NCI-H524 (cell line): Measurements from ENCODE around the gene MAML2.
"Not testable (repeated sequence)": the region's sequence is repeated elsewhere in the genome, so short reads cannot be mapped to it uniquely, and the experiment has no call there.

ENCODE experiments used
- DNase-seq, 2 experiments: peaks; one replicate each; lab custom pipeline; 2025; lab: John Stamatoyannopoulos, UW

Gene MAML2

GRCh38 chr11:96268527-96268926 is 74.5 kb downstream of the MAML2 start:
- not testable (repeated sequence) for DNase-seq

GRCh38 chr11:96267496-96268032 is 75.4 kb downstream of the MAML2 start:
- no peak for DNase-seq

- no peak for DNase-seq
Measured at GRCh38 chr11:96267001-96267495, 75.9 kb downstream of the MAML2 start.

DNA sequence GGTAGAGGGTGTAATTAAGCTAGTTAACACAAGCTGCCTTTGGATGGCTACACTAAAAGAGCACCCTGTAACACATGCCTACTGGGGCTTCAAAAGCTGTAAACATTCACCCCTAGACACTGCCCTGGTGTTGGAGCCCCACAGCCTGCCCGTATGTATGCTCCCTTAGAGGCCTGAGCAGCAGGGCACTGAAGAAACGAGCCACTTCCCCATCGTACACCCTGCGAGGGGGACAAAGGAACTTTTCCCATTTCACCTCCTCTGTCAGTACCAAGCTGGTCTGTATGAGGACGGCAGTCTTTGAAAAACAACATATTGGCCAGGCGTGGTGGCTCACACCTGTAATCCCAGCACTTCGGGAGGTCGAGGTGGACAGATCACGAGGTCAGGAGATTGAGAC is 77.0 kb downstream of the MAML2 start:
- no peak for DNase-seq

- DNase-seq: no peak
Measured at GRCh38 chr11:96265220-96265737, 77.7 kb downstream of the MAML2 start.

- no peak for DNase-seq
Measured at GRCh38 chr11:96264364-96264763, 78.6 kb downstream of the MAML2 start.

GRCh38 chr11:96263238-96263763 is 79.7 kb downstream of the MAML2 start:
- DNase-seq: no peak

GRCh38 chr11:96260532-96260931 is 82.5 kb downstream of the MAML2 start:
- DNase-seq: no peak

GRCh38 chr11:96260067-96260511 is 82.9 kb downstream of the MAML2 start:
- peak; percentile 14 to 51 for DNase-seq

DNA sequence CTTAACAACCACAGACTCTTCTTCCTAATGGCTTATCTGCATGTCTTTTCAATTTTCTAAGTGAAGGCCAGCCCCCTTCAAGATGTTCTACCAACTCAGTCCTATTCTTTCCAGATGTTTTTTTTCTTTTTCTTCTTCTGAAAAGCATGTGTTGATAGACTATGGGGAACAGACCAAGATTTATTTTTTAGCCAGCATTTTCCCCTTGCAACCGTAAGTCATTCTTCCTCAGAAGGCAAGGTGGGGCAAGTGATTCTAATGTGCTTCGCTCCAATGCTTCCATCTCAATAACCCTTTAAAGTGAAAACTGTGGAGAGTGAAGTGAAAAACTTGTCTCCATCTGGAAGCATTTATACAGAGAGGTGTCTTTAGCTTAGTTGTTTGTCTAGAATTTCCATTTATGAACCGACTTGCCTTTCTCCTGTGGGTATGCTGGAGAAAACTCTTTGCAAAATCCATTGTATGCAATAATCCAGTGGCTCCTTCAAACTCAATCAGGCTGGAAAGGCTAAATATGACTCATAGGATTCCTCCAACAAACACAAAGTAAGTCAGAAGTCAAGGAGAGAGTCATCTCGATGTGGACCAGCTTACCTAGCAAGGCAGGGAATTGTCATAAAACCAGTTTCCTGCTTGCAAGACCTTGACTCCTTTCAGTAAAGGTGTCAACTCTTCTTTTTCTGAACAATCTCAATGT is 83.7 kb downstream of the MAML2 start:
- DNase-seq: no peak

DNA sequence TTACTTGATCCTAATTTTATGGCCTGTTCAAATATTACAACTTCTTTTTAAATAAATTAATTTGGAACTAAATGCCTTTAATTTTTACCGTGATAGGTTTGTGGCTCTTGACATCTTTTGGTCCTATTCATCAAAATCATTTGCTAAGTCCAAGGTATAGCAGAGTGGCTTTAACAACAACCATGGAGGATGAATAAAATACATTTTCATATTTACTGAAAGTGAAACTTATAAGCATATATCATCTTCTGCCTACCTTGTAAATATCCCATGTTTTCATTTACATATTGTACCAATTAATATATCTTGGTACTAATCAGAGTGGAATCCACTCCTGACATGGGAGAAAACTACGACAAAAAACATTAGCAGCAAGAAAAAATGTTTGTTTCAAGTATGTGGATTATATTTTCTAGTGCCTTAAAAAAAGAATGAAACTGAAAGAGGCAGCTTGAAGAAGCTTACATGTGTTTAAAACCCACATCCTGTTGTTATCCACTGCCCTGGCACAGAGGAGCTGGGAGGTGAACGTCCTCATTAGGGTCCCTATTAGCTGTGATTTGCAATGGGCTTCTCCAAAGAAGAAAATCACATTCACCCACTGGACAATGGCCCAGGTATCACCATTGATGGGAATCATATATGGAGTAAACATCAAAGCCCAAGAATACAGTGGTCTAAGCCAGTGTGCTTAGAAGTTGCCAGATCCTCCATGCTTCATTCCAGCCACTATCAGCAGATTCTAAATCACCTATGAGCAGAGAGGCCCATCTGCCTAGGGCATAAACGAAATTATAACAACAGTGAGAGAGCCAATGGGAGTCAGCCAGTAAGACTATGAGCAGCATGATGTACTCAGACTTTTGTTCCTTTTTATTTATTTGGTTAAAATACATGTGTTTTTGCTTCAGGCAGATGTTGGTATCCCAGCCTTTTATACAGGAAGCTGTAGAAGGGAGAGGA is 84.7 kb downstream of the MAML2 start:
- DNase-seq: no peak

DNA sequence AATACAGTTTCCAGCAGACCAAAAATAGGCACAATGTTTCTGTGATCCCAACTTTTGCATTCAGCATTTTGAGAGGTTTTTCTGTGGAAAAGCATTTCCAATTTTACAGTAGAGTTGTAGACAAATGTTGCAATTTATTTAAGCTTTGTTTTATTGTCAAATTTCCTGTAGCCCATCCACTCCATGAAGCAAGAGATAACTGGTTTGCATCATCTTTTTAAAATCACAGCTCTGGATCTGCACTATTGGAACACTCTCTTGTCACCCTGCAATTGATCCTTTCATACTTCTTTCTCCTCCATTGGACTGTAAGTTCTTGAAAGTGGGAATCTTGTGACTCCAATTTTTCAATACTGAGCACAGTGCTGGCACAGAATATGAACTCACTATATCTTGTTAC is 86.0 kb downstream of the MAML2 start:
- DNase-seq: no peak

- no peak for DNase-seq
Measured at GRCh38 chr11:96256215-96257011, 86.6 kb downstream of the MAML2 start.

GRCh38 chr11:96254854-96255253 is 88.1 kb downstream of the MAML2 start:
- DNase-seq: no peak

GRCh38 chr11:96254087-96254486 is 88.9 kb downstream of the MAML2 start:
- DNase-seq: no peak

DNA sequence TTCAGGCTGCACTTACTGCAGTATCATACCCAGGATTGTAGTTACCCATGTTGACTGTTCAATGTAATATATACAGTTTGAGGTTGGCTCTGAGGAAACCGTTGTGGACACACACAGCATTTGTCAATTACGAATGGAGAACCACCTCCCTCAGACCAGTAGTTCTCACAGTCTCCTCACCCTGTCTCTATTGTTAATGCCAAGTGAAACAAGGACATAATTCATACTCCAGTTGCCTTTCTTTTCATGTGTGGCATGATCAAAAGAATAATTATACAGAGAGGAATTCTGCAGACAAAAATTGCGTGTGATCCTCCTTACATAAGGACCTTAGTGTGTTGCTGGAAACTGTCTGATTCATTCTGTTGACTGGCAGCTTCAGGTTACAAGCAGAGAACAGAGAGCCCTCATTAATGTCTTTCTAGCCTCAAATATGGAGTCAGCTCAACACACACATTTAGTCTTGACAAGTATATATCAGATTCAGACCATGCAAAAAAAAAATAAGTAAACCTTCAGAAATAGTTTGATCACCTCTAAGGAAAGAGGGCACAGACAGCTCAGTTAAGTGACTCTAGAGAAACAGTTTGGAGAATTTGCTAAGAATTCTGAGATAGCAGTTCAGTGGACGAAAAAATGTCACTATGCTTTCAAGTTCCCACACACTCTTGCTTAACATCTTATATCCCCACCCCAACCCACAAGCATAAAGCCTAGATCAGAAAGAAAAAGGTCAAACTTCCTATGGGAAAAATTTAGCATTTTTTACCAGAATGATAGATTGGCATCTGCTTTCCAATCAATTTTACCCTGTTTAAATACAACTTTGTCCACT is 96.1 kb downstream of the MAML2 start:
- no peak for DNase-seq

DNA sequence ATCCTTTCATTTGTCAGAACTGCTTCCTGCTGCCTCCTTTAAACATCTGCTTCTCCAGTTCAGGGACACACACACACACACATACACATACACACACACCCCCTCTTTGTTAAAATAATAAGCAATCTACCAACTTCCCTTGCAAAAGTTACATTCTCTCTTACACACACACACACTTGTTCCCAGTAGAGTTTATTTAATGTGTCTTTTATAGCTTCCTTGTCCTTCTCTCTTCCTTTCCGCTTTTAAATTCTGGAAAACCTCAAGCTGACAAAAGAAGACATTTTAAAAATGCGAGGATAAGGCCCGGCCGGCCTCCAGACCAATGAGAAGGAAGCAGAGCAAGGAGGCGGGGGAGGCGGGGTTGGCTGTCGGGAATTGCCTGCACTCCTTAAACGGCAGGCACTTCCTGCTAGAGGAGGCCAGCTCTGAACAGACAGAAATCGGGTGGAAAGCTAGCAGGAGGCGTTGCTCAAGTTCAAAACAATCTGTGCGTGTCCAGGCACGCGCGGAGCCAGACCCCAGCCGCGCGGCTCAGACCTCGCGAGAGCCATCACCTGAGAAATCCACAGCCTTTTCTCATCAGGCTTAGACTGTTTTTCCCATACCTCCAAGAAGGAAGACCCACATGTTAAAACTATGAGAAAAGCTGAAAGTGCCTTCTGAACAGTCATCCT is 99.9 kb downstream of the MAML2 start:
- peak; percentile 94 to 95 for DNase-seq

- peak in 1 of 2 experiments; percentile 38 for DNase-seq
Measured at GRCh38 chr11:96242191-96242847, 100.7 kb downstream of the MAML2 start.

DNA sequence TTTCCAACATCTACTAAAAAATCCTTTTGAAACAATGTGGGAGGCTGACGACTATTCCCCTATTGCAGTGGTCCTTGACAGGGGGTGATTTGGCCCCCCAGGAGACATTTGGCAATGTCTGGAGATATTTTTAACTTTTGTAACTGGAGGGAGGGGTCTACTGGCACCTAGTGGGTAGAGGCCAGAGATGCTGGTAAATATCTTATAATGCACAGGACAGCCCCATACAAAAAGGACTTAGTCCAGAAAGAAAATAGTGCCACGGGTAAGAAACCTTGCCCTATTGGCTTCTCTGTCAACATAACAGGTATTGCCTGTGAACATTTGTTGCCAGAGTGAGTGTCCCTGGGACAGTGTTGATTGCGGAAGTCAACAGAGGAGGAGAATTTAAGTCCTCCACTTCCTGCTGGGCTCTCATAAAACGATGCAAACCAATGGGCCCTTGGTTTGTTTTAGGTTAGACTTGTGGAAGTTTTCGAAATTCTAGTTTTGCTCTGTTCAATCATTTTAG is 101.6 kb downstream of the MAML2 start:
- no peak for DNase-seq
